PFSK-1 (cell line): Measurements from ENCODE around the gene SUCLG2.

Source experiments
- POLR2AphosphoS5 ChIP-seq: IDR thresholded peaks from 2 replicates; pipeline ENCODE4 v1.6.1; 2012; ENCODE audit warnings: low read depth, mild to moderate bottlenecking, control low read depth, low read length, moderate library complexity
- SIN3A ChIP-seq: IDR thresholded peaks from 2 replicates; pipeline ENCODE4 v1.6.1; 2012; ENCODE audit warnings: mild to moderate bottlenecking, low read length, moderate library complexity, borderline replicate concordance; ENCODE audit not compliant: insufficient read depth
- TAF1 ChIP-seq: IDR thresholded peaks from 2 replicates; pipeline ENCODE4 v1.6.1; 2012; ENCODE audit warnings: low read length, control low read depth, borderline replicate concordance; ENCODE audit not compliant: insufficient read depth
- TF ChIP-seq, protein P1 (sequence below), 2 experiments: IDR thresholded peaks; 2 replicates each; pipeline versions ENCODE4 v1.6.1 to v1.8.0; 2011 to 2012; ENCODE audit warnings: low read depth in 2 of 2, low read length in 2 of 2, control low read depth in 1 of 2, inconsistent platforms in 1 of 2, mild to moderate bottlenecking in 1 of 2, moderate library complexity in 1 of 2; ENCODE audit not compliant: insufficient read depth in 1 of 2

DNA sequence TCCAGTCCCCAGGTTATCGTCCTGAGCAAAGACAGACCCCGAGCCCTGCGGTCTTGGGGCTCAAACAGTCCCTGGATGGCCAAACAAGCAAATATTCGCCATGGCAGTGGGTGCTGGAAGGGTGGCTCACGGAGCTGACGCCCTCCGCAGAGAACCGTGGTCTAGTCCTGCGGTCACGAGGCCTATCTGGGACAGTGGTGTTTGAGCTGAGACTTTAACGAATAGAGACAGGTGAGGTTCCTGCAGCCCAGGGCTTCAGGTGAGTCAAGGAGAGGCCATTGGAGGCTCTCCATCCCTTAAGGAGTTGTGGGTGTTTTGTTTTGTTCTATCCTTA is 399 bp upstream of the SUCLG2 start:
- TF ChIP-seq SIN3A (no peak), TAF1 (no peak), POLR2AphosphoS5 (no peak)
- TF ChIP-seq, protein P1, sequence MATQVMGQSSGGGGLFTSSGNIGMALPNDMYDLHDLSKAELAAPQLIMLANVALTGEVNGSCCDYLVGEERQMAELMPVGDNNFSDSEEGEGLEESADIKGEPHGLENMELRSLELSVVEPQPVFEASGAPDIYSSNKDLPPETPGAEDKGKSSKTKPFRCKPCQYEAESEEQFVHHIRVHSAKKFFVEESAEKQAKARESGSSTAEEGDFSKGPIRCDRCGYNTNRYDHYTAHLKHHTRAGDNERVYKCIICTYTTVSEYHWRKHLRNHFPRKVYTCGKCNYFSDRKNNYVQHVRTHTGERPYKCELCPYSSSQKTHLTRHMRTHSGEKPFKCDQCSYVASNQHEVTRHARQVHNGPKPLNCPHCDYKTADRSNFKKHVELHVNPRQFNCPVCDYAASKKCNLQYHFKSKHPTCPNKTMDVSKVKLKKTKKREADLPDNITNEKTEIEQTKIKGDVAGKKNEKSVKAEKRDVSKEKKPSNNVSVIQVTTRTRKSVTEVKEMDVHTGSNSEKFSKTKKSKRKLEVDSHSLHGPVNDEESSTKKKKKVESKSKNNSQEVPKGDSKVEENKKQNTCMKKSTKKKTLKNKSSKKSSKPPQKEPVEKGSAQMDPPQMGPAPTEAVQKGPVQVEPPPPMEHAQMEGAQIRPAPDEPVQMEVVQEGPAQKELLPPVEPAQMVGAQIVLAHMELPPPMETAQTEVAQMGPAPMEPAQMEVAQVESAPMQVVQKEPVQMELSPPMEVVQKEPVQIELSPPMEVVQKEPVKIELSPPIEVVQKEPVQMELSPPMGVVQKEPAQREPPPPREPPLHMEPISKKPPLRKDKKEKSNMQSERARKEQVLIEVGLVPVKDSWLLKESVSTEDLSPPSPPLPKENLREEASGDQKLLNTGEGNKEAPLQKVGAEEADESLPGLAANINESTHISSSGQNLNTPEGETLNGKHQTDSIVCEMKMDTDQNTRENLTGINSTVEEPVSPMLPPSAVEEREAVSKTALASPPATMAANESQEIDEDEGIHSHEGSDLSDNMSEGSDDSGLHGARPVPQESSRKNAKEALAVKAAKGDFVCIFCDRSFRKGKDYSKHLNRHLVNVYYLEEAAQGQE (IDR thresholded peaks at IDR 0.05; ENCODE audit: insufficient read depth in 1 of 2, low read depth in 2 of 2, low read length in 2 of 2) = no peak
